ENCODE data around the gene RIPPLY3. TPM values are rescaled to one million over a fixed set of nuclear protein-coding genes. Genes with fewer than 3 reads are reported as not detected.

The RIPPLY3 gene
- total RNA-seq, 1 donor from 2014 or later, result 86.4 TPM

- TF ChIP-seq, protein P1, sequence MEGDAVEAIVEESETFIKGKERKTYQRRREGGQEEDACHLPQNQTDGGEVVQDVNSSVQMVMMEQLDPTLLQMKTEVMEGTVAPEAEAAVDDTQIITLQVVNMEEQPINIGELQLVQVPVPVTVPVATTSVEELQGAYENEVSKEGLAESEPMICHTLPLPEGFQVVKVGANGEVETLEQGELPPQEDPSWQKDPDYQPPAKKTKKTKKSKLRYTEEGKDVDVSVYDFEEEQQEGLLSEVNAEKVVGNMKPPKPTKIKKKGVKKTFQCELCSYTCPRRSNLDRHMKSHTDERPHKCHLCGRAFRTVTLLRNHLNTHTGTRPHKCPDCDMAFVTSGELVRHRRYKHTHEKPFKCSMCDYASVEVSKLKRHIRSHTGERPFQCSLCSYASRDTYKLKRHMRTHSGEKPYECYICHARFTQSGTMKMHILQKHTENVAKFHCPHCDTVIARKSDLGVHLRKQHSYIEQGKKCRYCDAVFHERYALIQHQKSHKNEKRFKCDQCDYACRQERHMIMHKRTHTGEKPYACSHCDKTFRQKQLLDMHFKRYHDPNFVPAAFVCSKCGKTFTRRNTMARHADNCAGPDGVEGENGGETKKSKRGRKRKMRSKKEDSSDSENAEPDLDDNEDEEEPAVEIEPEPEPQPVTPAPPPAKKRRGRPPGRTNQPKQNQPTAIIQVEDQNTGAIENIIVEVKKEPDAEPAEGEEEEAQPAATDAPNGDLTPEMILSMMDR (IDR thresholded peaks at IDR 0.05; ENCODE audit: unreplicated experiment), result no peak
- Mint-ChIP-seq H3K4me3 (ENCODE audit: unreplicated experiment) (no peak overlapping the region), H3K27me3 (ENCODE audit: unreplicated experiment) (peaks cover 4% of the 10 kb centered on the region), H3K4me1 (ENCODE audit: unreplicated experiment) (peaks cover 35% of the 10 kb centered on the region), H3K36me3 (ENCODE audit: low read depth, unreplicated experiment) (peaks cover 13% of the 10 kb centered on the region), H3K9me3 (ENCODE audit: unreplicated experiment) (no peaks in the 10 kb centered on the region), H3K27ac (ENCODE audit: unreplicated experiment) (peak overlapping the region; percentile 67)
- DNase-seq (ENCODE audit: low spot score), result no peak
Measured at GRCh38 chr21:37061926-37062592, 55.6 kb downstream of the RIPPLY3 start.

DNA sequence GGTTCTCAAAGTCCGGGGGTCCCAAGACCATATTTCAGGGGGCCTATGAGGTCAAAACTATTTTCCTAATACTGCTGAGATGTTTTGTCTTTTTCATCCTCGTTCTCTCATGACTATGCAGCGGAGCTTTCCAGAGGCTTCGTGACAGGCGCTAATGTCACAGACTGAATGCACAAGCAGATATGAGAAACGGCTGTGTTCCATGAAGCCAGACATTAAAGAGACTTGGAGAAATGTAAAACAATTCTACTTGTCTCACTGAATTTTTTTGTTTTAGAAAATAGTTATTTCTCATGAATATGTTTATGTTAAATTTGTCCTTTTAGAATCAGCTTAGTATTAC lies 56.1 kb downstream of the RIPPLY3 start:
- Mint-ChIP-seq H3K4me3 (ENCODE audit: unreplicated experiment) (no peak overlapping the region), H3K27ac (ENCODE audit: unreplicated experiment) (peak overlapping the region; percentile 67), H3K9me3 (ENCODE audit: unreplicated experiment) (no peaks in the 10 kb centered on the region), H3K27me3 (ENCODE audit: unreplicated experiment) (peaks cover 4% of the 10 kb centered on the region), H3K36me3 (ENCODE audit: low read depth, unreplicated experiment) (peaks cover 13% of the 10 kb centered on the region), H3K4me1 (ENCODE audit: unreplicated experiment) (peaks cover 35% of the 10 kb centered on the region)
- TF ChIP-seq, protein P1 (IDR thresholded peaks at IDR 0.05; ENCODE audit: unreplicated experiment), result no peak
- no peak for DNase-seq (ENCODE audit: low spot score)

DNA sequence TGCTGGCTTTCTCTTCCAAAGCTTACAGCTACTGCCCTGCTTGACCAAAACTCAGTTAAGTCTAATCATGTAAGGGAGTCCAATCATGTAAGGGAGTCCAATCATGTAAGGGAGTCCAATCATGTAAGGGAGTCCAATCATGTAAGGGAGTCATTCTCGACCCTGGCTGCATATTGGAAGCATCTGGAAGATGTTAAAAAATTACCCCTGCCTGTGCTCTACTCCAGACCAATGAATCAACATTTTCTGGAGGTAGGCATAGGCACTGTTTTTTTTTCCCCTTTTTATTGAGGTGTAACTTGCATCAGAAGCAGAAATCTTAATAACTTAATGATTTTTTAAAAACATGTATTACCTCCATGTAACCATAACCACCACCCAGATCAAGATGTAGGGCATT lies 56.9 kb downstream of the RIPPLY3 start:
- Mint-ChIP-seq H3K9me3 (ENCODE audit: unreplicated experiment) (no peaks in the 10 kb centered on the region), H3K4me1 (ENCODE audit: unreplicated experiment) (peaks cover 27% of the 10 kb centered on the region), H3K36me3 (ENCODE audit: low read depth, unreplicated experiment) (peaks cover 10% of the 10 kb centered on the region), H3K27ac (ENCODE audit: unreplicated experiment) (peak overlapping the region; percentile 91), H3K4me3 (ENCODE audit: unreplicated experiment) (no peak overlapping the region), H3K27me3 (ENCODE audit: unreplicated experiment) (peaks cover 4% of the 10 kb centered on the region)
- DNase-seq (ENCODE audit: low spot score), result no peak
- TF ChIP-seq, protein P1 (IDR thresholded peaks at IDR 0.05; ENCODE audit: unreplicated experiment), result no peak

GRCh38 chr21:37064841-37065240 lies 58.3 kb downstream of the RIPPLY3 start:
- TF ChIP-seq, protein P1 (IDR thresholded peaks at IDR 0.05; ENCODE audit: unreplicated experiment), result no peak
- no peak for DNase-seq (ENCODE audit: low spot score)
- H3K9me3 Mint-ChIP-seq (ENCODE audit: unreplicated experiment), result no peaks in the 10 kb centered on the region
- H3K4me1 Mint-ChIP-seq (ENCODE audit: unreplicated experiment), result peaks cover 23% of the 10 kb centered on the region
- H3K27me3 Mint-ChIP-seq (ENCODE audit: unreplicated experiment), result peaks cover 4% of the 10 kb centered on the region
- peaks cover 4% of the 10 kb centered on the region for H3K36me3 Mint-ChIP-seq (ENCODE audit: low read depth, unreplicated experiment)
- peak overlapping the region; percentile 48 for H3K4me3 Mint-ChIP-seq (ENCODE audit: unreplicated experiment)
- peak overlapping the region; percentile 89 for H3K27ac Mint-ChIP-seq (ENCODE audit: unreplicated experiment)

DNA sequence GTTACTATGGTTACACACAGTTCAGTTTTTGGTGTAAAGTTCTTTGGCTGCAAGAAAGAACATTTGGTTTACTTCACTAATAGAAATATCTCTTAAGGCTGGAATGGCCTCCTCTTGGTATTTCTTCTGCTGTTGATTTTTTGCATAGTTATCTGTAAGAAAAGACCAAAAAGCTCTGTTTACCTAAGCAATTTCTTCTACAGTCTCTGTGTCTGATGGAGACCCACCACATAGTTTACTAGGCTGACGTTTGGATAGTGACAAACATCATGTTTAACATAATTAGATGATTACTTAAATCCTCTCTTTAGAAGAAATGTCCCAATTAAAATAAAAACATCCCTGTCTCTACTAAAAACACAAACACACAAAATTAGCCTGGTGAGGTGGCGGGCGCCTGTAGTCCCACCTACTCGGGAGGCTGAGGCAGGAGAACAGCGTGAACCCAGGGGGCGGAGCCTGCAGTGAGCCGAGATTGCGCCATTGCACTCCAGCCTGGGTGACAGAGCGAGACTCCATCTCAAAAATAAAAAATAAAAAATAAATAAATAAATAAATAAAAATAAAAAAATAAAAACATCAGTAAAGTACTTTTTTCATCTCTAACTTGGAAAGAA lies 59.2 kb downstream of the RIPPLY3 start:
- H3K9me3 Mint-ChIP-seq (ENCODE audit: unreplicated experiment), result no peaks in the 10 kb centered on the region
- no peak overlapping the region for H3K4me3 Mint-ChIP-seq (ENCODE audit: unreplicated experiment)
- H3K4me1 Mint-ChIP-seq (ENCODE audit: unreplicated experiment), result peaks cover 28% of the 10 kb centered on the region
- no peak overlapping the region for H3K27ac Mint-ChIP-seq (ENCODE audit: unreplicated experiment)
- DNase-seq (ENCODE audit: low spot score), result no peak
- TF ChIP-seq, protein P1 (IDR thresholded peaks at IDR 0.05; ENCODE audit: unreplicated experiment), result no peak
- H3K27me3 Mint-ChIP-seq (ENCODE audit: unreplicated experiment), result peaks cover 4% of the 10 kb centered on the region
- H3K36me3 Mint-ChIP-seq (ENCODE audit: low read depth, unreplicated experiment), result peaks cover 4% of the 10 kb centered on the region

All from endothelial cell (in vitro differentiated cells).